Fibroblast of skin of left biceps (primary cell): ENCODE measurements around the gene ITPR3.

Experiments
- DNase-seq, 2 experiments: peaks; one replicate each; pipeline ENCODE4 v3.0.0-alpha.2; 2013; ENCODE audit warnings: low read depth in 2 of 2

The ITPR3 gene

DNA sequence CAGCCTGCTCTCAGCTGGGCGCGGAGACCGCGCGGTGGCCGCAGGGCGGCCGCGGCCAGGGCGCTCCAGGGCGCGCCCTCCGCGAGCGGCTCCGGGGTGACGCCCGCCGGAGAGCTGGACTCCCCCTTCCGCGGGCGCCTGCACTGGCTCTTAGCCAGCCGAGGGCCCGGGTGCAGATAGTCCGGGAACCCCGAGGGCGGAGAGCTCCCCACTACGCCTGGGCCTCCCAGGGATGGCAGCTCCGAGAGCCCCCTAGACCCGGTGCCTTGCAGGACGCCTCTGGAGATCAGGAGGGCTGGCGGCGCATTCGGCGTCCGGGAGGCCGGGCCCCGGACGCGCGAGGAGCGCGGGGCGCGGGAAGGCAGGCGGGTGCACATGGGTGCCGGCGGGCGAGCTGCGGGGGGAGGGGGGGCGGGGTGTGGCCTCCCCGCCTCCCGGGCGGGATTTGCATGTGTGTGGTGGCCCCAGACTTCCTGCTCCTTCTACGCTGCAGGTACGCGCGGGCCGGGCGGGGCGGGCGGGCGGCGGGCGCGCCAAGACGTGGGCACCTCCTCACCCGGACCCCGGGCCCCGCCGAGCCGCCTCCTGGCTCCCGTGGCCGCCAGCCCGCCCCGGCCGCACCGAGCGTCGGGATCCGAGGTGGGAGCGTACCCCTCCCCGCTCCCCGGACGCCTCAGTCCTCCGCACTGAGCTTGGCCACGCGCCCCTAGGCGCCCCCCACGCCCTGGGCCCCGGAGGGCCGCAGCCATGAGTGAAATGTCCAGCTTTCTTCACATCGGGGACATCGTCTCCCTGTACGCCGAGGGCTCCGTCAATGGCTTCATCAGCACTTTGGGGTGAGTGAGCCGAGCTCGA, at the start of gene ITPR3:
Gene ITPR3 (plus strand): TSS at position 467 of the 855 bp plus-strand sequence. CDS start 281 bp downstream, at position 748.
- no peak for DNase-seq

DNA sequence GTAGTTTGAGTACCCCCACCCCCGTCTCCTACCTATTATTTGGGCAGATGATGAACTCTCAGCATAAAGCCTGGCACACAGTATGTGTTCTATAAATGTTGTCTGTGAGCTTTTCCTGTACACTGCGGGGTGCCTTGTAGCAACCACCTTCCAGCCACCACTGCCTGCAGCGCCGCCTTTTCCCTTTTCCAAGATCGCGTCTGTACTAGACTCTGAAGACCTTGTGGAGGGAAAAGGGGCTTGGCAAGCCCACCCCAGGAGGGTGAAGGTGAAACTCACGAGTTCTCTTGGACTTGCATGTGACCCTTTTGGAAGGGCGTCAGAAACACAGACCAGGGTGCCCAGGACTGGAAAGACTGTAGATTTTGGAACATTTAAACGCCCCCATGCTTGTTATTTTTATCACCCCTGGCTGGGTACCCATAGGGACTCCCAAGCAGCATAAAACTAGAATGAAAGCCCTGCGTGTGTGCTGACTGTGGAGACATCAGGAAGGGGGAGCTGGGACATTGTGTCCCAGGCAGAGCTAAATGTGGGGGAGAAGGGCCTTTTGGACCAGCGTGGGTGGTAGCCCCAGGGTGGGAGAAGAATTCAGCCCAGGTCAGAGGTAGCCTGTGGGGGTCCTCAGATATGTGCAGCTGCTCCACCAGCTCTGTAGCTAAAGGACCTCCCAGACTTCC, 49.3 kb upstream of the ITPR3 start:
- no peak for DNase-seq

DNA sequence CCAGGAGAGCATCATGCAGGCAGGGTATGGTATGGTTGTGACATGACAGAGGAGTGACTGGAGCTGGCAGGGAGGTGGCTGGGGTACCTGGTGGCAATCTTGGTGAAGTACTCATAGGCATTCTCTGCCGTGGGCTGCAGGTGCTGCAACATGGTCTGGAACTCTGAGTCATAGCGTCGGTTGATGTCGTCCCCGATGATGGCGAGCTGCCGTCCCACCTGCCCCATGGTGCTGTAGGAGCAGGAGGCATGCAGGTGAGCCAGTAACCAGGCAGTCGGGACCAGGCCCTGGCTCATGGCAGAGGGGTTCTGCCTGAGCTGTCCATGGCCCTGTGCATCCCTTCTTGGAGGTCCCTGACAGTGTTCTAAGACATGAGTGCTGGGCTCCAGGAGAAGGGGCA, 45.9 kb upstream of the ITPR3 start:
- no peak for DNase-seq

DNA sequence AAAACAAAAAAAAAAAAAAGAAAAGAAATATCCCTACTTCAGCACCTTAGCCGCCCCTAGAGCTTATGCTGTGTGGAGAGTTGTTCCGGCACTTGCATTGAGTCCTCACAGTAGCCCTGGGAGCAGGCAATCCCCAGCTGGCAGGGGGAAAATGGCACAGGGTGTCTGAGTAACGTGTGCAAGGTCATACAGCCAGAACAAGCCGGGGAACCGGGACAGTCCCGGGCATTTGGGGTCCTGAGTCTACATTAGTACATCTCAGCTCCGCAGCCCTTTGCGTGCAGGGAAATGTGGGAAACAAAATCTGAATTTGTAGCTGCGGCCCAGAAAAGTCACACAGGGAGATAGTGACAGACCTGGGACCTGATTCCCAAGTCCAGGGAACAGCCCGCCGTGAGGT, 44.5 kb upstream of the ITPR3 start:
- no peak for DNase-seq

DNA sequence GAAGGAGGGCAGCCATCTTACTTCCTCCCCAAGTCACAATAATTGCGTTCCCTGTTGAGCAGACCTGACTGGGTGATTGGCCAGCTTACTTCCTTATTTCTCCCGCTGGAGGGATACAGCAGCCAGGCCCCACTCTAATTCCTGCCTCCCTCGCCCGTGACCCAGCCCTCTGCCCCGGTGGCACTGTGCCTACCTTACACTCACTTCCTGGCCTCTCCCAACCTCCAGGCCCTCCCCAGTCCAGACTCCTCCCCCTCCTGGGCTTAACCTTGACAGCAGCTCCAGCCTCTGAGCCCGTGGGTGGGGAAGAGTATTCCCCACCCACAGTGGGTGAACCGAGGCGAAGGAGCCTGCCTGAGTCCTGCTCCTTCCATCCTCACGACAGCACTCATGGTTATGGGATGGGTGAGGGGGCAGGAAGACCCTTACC, 44.0 kb upstream of the ITPR3 start:
- no peak for DNase-seq

DNA sequence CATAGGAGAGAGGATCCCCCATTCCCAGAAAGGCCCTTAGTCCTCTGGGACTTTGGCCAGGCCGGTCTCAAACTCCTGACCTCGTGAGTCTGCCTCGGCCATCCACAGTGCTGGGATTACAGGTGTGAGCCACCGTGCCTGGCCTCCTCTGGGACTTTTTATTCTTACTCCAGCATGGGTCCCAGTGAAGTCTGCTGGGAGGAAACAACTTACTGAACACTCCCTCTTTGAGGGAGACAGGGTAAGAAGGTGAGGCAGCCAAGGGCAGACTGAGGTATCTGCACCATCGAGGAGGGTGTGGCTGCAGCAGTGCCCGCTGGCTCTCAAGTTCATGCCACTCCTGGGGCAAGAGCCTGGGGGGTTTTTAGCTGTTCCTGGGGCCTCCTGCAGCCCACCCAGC, 43.4 kb upstream of the ITPR3 start:
- DNase-seq: no peak

DNA sequence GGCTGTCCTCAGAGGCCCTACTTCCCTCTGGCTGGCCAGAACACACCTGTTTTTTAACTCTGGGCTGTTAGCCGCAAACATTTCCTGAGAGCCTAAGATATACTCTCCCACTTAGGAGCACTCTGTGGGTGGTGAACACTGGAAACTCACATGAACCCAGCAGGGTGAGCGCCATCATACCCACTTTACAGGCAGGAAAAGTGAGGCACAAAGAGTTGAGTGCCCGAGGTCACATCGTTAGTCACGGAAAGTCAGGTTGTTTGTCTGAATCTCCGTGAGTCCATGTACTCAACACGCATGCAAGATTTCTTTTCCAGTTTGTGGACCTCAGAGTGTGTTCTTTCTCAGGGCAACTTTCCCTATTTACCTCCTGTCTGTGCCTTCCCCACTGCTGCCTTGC, 43.0 kb upstream of the ITPR3 start:
- no peak for DNase-seq

DNA sequence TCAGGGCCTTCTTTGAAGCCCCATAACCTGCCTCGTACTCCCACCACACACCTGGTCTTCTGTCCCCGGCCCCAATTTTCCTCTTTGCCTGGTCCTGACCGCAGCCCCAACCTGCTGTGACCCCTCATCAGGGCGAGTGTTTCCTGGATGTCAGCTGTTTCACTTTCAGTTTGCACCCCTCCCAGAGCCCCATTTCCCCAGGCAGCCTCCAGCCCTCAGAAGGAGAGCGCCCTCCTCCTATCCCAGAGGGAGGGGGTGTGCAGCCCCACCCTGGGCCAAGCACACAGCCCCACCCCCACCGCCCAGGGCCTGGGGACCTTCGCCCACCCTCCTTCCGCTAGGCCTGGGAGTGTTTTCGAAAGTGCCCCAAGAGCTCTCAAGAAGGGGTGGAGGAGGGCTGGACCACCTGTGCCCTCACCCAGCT, 42.5 kb upstream of the ITPR3 start:
- DNase-seq: no peak

DNA sequence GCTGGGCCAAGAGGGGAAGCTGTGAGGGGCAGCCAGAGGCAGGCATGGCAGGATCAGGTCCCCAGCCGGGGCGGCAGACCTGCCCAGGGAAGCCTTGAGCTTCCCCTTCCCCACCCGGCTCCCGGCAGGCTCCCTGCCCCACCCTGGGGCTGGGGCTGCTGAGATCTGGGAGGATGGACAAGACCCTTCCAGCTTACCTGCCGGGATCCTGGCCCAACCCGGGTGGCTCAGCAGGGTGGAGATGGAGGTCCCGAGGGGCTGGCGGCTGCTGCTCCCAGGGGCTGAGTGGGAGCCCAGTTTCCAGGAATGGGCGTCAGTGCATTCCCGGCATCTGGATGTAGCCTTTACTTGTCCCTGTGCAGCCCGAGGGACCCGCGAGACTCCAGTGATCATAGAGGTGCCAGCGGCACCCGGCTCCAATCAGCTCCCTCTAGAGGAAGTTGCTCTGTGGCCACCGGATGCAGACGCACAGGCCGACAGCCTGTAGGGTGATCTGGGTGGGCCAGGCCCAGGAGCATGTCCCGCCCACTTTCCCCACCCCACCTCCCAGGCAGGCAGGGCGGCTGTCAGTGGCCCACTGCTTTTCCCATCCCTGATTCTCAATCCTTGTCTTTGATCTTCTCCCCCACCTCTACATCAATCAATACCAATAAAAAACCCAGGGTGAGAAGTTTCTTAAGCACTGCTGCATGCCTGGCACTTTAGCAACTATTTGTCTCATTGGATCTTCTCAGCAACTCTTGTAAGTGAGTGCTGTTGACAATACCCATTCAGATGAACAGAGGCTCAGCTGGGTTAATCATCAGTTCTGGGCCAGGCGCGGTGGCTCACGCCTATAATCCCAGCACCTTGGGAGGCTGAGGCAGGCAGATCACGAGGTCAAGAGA, 41.1 kb upstream of the ITPR3 start, which contains the start of gene BAK1:
Gene BAK1 (minus strand): TSS at position 449 of the 887 bp plus-strand sequence. CDS start 2,672 bp downstream, outside the sequence.
- peak; percentile 62 for DNase-seq

DNA sequence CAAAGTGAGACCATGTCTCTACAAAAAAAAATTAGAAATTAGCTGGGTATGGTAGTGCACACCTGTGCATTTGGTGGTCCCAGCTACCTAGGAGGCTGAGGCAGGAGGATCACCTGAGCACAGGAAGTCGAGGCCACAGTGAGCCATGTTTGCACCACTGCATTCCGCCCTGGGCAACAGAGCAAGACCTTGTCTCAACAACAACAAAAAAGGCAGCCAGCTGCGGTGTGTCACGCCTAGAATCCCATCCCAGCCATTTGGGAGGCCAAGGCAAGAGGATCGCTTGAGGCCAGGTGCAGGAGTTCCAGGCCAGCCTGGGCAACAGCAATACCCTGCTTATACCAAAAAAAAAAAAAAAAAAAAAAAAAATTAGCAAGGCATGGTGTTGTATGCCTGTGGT, 39.9 kb upstream of the ITPR3 start:
- no peak for DNase-seq

DNA sequence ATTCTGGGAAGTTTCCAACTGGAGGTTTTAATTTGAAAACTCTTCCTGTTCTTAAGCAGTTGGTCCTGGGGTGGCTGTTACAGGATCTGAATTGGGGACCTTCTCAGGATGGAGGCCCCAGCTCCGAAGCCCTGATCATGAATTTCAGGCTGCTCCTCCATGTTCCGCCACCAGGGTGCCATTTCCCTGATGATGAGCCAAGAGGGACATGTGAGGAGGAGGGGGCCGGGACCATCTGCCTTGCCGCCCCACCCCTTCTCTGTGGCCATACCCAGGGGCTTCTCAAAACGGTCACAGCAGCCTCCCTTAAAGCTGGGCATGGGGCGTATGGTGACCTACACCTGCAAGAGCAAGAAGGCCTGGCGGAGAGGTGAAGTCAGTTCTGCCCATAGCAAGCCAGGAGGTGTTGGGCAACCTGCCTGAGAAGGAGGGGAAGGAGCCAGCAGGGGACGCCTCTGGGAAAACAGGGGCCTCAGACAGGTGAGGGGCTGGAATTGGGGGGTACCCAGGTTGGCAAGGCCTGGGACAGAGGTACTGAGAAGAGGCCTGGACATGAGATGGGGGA, 37.4 kb upstream of the ITPR3 start:
- no peak for DNase-seq

DNA sequence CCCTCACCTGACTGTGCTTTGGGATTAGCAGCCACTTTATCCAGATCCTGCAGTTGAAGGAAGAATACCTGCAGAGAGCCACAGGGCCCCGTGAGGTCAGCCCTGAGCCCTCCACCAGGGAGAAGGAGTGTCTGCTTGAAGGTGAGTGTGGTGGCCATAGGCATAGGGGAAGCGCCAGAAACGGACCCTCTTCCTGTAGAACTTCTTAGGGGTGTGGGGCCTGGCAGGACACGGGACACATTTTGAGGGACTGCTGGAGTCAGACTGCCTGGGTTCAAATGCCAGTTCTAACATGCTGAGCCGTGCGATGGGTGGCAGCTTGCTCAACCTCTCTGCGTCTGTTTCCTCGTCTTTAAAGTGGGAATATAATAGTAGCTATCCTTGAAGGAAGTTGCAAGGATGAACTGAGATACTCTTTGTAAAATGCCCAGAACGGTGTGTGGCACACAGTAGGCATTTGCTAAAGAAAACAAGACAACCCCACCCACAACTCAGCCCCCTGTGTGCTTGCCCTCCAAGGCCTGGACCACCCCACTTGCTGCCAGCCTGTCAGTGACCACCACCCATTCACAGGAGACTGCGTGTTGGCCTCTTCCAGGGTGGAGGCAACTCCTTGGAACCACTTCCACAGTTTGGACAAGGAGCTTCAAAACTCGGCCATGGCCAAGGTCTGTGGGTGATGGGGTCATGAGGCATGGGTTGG, 36.3 kb upstream of the ITPR3 start:
- DNase-seq: no peak

DNA sequence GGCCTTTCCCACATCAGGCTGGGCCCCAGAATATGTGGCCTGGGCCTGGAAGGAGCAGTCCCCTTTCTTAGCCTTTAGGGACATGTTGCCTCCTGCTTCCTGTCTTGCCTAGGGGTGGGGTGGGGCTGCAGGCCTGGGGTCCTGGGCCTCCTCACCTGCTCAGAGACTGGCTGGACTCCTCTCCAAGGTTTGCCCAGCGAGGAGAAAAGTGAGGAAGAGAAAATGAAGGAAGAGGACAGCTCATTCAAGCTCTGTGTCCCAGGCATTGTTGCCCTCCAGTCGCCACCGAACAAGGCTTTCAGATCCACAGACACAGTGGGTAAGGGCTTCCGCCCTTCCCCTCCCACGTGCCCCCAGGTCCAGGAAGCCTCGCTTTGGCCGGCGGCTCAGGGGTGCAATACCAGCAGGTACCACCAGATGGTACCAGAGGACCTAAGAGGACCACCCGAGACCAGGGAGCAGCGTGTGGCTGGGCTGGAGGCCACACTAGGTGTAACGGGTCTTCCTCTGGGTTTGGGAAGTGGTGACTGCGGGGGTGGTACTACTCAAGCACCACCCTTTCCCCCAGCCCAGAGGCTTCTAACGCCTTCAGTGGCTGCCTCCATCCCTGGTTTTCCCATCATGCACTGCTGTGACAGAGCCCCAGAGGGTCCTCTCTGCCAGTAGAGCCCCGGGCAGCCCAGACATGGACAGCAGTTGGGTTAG, 35.6 kb upstream of the ITPR3 start:
- no peak for DNase-seq

DNA sequence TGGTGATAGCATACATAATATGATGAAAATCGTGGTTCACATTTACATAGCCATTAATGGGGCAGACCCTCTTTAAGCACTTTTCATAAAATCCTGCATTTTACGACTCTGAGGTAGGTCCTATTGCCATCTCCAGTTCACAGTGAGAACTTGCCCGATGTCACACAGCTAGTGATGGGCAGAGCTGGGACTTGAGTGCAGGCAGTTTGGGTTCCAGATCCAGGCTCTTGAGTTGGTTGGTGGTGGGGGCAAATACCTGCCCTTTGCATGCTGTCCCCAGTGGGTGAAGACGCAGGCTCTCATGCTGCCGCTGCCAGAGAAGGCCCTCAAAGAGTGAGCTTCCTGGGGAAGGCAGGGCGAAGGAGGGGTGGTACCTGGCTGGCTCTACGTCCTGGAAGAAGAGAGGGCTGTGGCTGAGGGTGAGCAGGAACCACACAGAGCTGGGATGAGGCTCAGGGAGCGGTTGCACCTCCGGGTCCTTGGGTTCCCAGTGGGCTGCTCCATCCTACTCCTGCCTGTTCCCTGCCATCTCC, 34.9 kb upstream of the ITPR3 start:
- no peak for DNase-seq

DNA sequence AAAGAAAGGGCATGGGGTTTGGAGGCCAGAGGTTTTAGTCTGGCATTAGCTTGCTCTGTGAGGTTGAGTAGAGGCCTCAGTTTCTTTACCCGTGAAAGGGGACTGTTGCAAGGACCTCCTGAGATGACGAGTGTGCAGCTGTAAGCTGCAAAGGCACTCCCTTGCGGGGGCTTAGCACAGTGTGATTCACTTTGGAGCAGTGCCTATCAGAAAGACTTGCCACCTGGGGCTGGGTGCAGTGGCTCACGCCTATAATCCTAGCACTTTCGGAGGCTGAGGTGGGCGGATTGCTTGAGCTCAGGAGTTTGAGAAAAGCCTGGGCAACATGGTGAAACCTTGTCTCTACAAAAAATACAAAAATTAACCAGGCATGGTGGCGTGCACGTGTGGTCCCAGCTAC, 33.6 kb upstream of the ITPR3 start:
- no peak for DNase-seq

DNA sequence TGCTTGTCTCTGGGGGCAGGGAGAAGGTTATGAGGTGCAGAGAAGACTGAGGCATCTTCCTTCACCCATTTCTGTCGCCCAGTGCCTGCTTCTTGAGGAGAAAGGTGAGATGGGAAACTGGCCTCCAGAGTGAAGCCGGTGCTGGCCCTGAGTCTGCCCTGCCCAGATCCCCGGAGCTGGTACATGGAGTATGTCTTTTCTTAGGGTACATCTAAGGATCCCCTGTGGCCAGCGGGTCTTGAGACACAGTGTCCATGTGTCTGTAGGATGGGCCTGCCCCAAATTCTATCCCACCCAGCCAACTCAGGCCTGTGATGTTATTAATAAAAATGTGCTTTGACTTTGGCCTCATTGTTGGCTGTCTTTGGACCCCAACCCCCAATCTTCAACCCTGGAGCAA, 32.2 kb upstream of the ITPR3 start:
- no peak for DNase-seq

DNA sequence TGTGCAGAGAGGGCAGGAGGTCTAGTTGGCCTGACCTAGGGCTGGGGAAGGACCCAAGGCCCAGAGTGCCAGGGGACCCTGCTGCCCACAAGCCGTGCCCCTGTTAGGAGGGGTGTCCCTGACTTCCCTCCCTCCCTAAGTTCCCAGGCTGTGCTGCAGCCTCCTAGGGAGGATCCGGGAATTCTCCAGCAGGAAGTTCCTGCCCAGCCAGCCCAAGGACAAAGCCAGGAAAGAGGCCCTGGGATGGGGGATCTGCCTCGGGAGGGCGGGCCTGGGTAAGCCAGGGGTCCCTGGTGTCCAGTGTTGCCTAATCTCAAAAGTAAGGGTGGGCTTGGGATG, 31.8 kb upstream of the ITPR3 start:
- DNase-seq: no peak

DNA sequence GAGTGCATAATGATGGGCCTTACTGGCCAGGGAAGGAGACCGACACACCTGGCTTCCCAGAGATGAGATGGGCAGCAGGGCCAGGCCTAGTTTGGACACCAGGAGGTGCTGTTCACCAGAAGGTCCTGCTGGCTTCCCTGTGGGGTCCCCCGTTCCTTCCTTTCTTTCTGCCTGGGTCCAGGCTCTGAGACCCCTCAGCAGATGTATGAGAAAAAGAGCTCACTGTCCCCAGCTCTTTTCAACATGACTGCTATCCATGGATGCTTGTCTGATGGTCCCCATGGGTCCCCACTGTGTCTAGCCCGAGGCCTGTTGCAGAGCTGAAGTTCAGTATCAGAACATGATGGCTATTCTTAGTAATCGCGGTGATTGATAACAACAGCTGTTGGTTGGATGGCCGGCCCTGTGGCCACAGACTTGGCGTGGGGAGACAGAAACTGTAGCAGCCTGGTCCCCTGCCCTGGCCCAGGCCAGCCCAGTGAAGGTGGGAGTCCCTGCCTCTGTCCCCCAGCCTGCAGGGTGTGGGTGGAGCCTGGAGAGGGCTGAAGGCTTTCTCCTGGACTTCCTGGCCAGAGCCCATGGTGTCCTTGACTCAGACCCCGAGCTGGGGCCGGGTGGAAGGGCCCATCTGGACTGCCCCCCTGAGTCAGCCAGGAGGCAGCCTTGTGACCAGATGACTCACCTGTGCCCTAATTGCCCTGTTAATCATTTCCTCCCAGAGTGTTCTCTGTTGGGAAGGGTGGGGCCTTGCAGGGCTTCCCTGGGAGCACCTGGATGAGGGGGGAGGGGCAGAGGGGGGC, 31.2 kb upstream of the ITPR3 start:
- DNase-seq: no peak

DNA sequence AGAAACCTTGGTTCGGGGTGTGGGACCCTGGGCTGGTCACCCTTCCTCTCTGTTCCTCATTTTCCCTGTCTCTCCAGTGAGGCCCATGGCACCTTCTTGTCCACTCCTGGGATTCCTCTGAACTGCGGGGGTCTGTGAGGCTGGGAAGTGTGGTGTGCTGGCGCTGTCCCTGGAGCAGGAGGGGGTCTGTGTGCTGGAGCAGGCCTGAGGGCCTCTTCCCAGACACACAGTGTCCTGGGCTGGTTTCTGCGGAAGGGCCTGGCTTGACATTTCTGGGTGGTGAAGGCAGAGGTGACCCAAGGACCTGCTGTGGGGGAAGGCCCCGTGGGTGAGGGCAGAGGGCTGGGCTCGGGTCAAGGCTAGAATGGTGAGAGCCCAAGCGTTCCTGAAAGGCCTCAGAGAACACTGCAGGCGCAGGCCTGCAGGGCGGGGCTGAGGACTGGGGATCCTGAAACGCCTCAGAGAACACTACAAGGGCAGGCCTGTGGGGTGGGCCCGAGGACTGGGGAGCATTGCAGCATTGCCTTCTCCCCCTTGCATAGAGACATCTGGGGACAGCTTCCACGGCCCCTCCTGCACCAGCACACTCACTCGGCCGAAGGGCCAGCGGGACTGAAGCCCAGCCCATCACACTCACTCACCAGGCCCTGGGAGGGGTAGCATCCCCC, 30.5 kb upstream of the ITPR3 start:
- DNase-seq: no peak
